ENCODE measurements around the gene NFASC. TPM values are rescaled to one million over a fixed set of nuclear protein-coding genes. Genes with fewer than 3 reads are reported as not detected.

NFASC gene
- total and polyA plus RNA-seq, 7 donors = 0.46 to 105 (median 17.6) TPM

DNA sequence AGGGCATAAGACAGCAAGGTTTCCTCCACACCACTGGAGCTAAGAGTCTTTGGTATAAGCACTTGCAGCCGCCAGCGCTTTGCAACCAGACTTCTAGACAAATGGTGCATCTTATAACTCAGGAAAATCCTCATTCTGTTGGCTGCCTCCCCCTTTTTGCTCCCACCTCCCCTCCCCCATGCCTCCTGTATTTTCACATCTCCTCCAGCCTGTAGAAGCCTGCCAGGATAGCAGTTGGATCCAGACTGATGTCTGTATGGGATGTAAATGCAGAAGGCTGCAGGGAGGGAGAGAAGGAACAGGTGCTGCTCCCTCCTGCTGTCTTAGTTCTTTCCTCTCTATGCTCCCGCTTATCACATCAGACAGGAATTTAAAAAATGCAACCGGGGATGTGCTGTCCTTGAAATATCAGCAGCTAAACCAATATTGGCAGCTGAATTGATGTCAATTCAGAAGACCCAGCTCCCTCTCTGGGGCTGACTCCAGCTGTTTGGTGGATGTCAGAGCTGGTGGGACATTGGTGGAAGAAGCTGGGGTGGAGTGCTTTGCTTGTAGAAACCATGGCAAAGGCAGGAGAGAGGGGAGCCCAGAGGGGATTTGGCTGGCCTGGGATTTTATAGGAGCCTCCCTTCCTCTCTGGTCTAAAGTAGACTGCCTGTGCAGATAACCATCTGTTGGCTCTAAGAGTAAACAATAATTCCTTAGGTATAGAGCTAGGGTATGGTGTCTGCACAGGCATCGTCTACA is 53.5 kb downstream of the NFASC start:
- WGBS, 2 donors = 65 to 67% methylated on average over 5 of the region's 5 CpGs
- Histone ChIP-seq H3K4me1 (peaks cover 0 to 24% (median 5%) of the 10 kb centered on the region in 4 donors), H3K27me3 (no peaks in the 10 kb centered on the region), H3K27ac (peak overlapping the region in 1 of 4 donors; percentile 1), H3K4me3 (no peak overlapping the region), H3K36me3 (no peaks in the 10 kb centered on the region), H3K9me3 (no peaks in the 10 kb centered on the region)
- DNase-seq = peak; percentile 50
- TF ChIP-seq POLR2AphosphoS5 (IDR thresholded peaks at IDR 0.05) = no peak
- TF ChIP-seq POLR2A (IDR thresholded peaks at IDR 0.05) = no peak
- no peak for TF ChIP-seq EP300 (IDR thresholded peaks at IDR 0.05)
- TF ChIP-seq, protein P1, sequence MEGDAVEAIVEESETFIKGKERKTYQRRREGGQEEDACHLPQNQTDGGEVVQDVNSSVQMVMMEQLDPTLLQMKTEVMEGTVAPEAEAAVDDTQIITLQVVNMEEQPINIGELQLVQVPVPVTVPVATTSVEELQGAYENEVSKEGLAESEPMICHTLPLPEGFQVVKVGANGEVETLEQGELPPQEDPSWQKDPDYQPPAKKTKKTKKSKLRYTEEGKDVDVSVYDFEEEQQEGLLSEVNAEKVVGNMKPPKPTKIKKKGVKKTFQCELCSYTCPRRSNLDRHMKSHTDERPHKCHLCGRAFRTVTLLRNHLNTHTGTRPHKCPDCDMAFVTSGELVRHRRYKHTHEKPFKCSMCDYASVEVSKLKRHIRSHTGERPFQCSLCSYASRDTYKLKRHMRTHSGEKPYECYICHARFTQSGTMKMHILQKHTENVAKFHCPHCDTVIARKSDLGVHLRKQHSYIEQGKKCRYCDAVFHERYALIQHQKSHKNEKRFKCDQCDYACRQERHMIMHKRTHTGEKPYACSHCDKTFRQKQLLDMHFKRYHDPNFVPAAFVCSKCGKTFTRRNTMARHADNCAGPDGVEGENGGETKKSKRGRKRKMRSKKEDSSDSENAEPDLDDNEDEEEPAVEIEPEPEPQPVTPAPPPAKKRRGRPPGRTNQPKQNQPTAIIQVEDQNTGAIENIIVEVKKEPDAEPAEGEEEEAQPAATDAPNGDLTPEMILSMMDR (IDR thresholded peaks at IDR 0.05) = no peak
- intact Hi-C loops (cut with DNase I) = loop anchor here (5.0 kb wide), 1 partner anchor 42 kb away; no protein-coding TSS in a partner anchor

DNA sequence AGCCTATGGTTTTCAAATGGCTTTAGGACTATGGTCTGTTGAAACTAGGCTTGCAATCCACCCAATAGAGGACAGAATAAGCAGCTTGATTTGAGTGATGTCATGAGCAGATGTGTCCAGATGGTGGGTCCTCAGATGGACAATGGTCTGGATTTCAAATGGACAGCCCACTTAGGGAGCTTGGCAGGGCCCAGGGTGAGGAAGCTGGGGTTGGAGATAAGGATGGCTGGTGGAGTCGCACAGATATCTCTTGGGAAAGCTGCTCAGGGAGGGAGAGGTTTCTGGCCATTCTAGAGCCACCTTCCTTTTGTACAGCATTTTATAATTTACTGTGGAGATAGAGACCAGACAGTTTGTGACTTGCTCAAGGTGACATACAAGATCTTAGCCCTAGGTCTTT is 55.0 kb downstream of the NFASC start:
- Histone ChIP-seq H3K4me1 (peaks cover 0 to 22% (median 5%) of the 10 kb centered on the region in 4 donors), H3K9me3 (no peaks in the 10 kb centered on the region), H3K36me3 (no peaks in the 10 kb centered on the region), H3K27me3 (no peaks in the 10 kb centered on the region), H3K27ac (no peak overlapping the region), H3K4me3 (no peak overlapping the region)
- intact Hi-C loops (cut with DNase I) = no loop called here
- TF ChIP-seq POLR2AphosphoS5 (IDR thresholded peaks at IDR 0.05) (no peak), POLR2A (IDR thresholded peaks at IDR 0.05) (no peak), EP300 (IDR thresholded peaks at IDR 0.05) (no peak)
- TF ChIP-seq, protein P1 (IDR thresholded peaks at IDR 0.05) = no peak
- no peak for DNase-seq
- 68 to 97% methylated on average over 1 of the region's 1 CpG for WGBS, 2 donors

DNA sequence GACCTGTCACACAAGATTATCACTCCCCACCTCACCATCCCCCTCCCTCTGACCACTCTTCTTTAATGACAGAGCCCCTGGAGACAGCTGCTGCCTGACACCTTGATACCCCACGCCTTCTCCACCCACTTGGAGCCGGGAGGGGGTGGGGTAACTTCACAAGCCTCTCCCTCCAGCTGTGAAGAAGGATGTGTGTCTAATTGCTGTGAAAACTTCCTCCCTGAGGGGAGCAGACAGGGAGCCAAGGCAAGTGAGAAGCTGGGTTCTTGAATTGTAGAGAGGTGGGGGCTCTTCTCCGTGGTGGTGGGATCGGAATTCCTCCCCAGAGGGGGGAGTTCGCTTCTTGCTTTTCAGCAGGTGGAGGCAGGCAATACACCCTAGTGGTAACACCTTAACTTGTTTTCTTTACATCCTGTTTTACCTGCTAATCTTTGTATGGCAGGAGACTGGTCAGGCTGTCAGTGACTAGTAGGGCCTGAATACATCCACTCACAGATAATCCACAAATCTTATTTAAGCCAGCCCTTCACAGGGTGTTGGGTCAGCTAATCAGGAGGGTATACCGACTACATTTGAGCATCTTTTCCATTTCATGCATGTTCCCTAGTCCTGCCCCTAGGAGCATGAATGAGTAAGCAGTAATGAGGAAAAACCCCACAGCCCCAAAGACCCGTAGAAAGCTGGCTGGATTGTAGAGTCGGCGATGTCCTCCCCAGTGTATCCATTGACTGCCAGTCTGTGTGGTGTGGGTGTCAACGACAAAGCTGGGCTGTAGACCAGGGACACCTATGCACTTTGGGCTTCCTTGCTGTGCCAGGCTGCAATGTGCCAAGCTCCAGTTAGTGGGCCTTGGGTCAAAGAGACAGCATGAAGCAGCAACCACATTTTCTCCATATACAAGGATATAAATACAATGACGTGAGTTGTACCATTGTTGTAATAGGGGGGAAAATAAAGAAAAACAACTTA is 57.3 kb downstream of the NFASC start:
- Histone ChIP-seq H3K4me1 (peaks cover 0 to 14% (median 5%) of the 10 kb centered on the region in 4 donors), H3K4me3 (no peak overlapping the region), H3K27me3 (no peaks in the 10 kb centered on the region), H3K36me3 (no peaks in the 10 kb centered on the region), H3K9me3 (no peaks in the 10 kb centered on the region), H3K27ac (no peak overlapping the region)
- no peak for TF ChIP-seq POLR2A (IDR thresholded peaks at IDR 0.05)
- no peak for TF ChIP-seq EP300 (IDR thresholded peaks at IDR 0.05)
- TF ChIP-seq, protein P1 (IDR thresholded peaks at IDR 0.05) = no peak
- TF ChIP-seq POLR2AphosphoS5 (IDR thresholded peaks at IDR 0.05) = no peak
- 59 to 64% methylated on average over 11 of the region's 11 CpGs for WGBS, 2 donors
- DNase-seq = peak; percentile 25
- intact Hi-C loops (cut with DNase I) = no loop called here

DNA sequence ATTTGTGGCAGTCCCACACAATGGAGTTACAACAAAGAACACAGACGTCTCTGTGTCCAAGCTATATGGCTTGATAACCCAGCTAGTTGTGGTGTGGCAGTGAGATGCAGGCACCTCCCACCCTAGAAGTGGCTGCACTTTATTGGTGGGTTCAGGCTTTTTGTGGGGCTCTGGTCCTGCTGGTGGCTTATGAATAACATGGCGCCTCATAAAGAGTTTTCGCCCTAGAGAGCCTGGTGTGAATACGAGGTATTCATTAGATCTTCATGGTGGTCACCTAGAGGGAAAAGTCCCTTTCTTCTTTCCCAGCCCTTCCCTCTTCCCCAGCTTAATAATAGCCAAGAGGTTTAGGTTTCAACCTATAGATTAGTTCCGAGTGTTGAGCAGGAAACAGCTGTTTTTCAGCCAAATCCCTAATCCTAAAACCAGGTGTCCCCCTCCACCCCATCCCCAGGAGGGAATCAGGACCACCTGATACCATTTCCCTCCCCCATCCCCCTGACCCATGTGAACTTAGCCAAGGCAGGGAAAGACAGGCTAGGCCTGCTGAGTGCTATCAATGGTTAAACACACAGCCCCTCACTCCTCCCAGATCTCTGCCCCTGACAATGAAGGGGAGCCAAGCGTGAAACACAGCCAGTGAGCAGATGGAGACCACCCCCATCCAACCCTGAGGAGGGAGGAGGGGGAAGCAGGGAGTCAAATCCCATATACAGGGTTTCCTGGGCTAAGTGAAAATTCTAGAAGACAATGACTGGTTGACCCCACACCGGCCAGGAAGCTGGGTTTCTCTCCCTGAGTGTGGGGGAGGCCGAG is 58.2 kb downstream of the NFASC start:
- H3K36me3 ChIP-seq = no peaks in the 10 kb centered on the region
- TF ChIP-seq POLR2AphosphoS5 (IDR thresholded peaks at IDR 0.05) (no peak), EP300 (IDR thresholded peaks at IDR 0.05) (no peak), POLR2A (IDR thresholded peaks at IDR 0.05) (no peak)
- TF ChIP-seq, protein P1 (IDR thresholded peaks at IDR 0.05) = no peak
- intact Hi-C loops (cut with DNase I) = no loop called here
- H3K27ac ChIP-seq = no peak overlapping the region
- no peaks in the 10 kb centered on the region for H3K27me3 ChIP-seq
- H3K4me3 ChIP-seq = no peak overlapping the region
- H3K4me1 ChIP-seq = peaks cover 0 to 7% (median 1%) of the 10 kb centered on the region in 4 donors
- WGBS, 2 donors = 78 to 93% methylated on average over 8 of the region's 8 CpGs
- DNase-seq = peak; percentile 35
- no peaks in the 10 kb centered on the region for H3K9me3 ChIP-seq

Measured in sigmoid colon (tissue), 7 donors.